ENCODE data around the gene OR6M1.

DNA sequence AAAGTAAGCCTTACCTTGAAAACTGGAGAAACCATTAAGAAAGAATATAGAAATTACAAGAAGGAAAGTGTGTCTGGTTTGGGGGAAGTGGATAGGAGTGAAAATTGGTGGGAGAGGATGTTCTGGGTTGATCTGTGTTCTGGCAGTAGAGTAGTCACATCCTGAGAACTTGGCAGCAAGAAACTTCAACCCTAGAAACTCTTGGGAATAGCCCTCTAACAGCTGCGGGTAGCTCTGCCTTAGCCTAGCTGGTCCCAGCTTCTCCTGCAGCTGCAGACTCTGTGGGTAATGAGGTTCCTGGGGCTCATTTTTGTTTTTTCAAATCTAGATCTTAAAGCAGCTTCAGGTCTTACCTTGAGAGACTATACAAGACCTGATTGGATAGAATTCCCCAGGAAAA is 27.6 kb downstream of the OR6M1 start:
- TF ChIP-seq, protein P1, sequence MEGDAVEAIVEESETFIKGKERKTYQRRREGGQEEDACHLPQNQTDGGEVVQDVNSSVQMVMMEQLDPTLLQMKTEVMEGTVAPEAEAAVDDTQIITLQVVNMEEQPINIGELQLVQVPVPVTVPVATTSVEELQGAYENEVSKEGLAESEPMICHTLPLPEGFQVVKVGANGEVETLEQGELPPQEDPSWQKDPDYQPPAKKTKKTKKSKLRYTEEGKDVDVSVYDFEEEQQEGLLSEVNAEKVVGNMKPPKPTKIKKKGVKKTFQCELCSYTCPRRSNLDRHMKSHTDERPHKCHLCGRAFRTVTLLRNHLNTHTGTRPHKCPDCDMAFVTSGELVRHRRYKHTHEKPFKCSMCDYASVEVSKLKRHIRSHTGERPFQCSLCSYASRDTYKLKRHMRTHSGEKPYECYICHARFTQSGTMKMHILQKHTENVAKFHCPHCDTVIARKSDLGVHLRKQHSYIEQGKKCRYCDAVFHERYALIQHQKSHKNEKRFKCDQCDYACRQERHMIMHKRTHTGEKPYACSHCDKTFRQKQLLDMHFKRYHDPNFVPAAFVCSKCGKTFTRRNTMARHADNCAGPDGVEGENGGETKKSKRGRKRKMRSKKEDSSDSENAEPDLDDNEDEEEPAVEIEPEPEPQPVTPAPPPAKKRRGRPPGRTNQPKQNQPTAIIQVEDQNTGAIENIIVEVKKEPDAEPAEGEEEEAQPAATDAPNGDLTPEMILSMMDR (conservative IDR thresholded peaks at IDR 0.05 in 1 of 2, IDR thresholded peaks at IDR 0.05 in 1 of 2; ENCODE audit: extremely low read depth in 1 of 2, insufficient read depth in 1 of 2, low read depth in 1 of 2, low read length in 2 of 2), result no peak
- no peak for TF ChIP-seq EZH2 (IDR thresholded peaks at IDR 0.05; ENCODE audit: borderline replicate concordance, low read length)

Data from mammary epithelial cell (primary cell).